ENCODE measurements around the gene ZFP36L2. TPM values are rescaled to one million over a fixed set of nuclear protein-coding genes. Genes with fewer than 3 reads are reported as not detected.

ZFP36L2 gene
- total and polyA plus RNA-seq, 10 of the 15 experiments (the other 5 are each of a cell fraction or from before 2014, with no cell fraction given), result 4.3 to 64.9 (median 19.5) TPM

GRCh38 chr2:43215673-43216255, 10.6 kb downstream of the ZFP36L2 start:
- Histone ChIP-seq H3K9me3 (replicated peaks; ENCODE audit: control insufficient read depth, insufficient read depth, low read length) (no peaks in the 10 kb centered on the region), H3K27me3 (replicated peaks in 1 of 2; ENCODE audit: control insufficient read depth in 2 of 2, insufficient read depth in 2 of 2, low read length in 1 of 2) (no peaks in the 10 kb centered on the region), H3K4me1 (ENCODE audit: control insufficient read depth, insufficient read depth, low read length) (peaks cover 21% of the 10 kb centered on the region), H3K4me2 (ENCODE audit: control insufficient read depth, insufficient read depth) (no peak overlapping the region), H4K20me1 (ENCODE audit: control insufficient read depth, insufficient read depth) (no peaks in the 10 kb centered on the region), H3K4me3 (no peak overlapping the region), H3K27ac (ENCODE audit: control insufficient read depth, insufficient read depth) (no peak overlapping the region), H3K36me3 (ENCODE audit: control insufficient read depth in 2 of 2, insufficient read depth in 2 of 2, low read length in 1 of 2) (no peaks in the 10 kb centered on the region), H3K79me2 (ENCODE audit: control insufficient read depth, insufficient read depth, low read length) (peaks cover 5% of the 10 kb centered on the region; the same call in 1 of the 2 replicates), H2AFZ (ENCODE audit: control insufficient read depth, low read depth, low read length) (no peak overlapping the region), H3K9ac (ENCODE audit: control insufficient read depth, insufficient read depth, low read length) (no peak overlapping the region)
- WGBS (ENCODE audit: insufficient coverage, insufficient replicate concordance, low lambda C conversion rate, missing lambda C conversion rate), result 63% methylated on average over 6 of the region's 6 CpGs
- ChIA-PET RAD21 (ENCODE audit: unreplicated experiment) (interaction anchor here (0.6 to 1.7 kb wide), 5 partner anchors 13 to 269 kb away, joined by 3 to 9 read pairs (median 5); no protein-coding TSS in a partner anchor), POLR2A (interaction anchor here (1.0 to 1.6 kb wide), 3 partner anchors 10 to 11 kb away, joined by 3 to 4 read pairs (median 3); partner anchors contain the start of gene ZFP36L2), CTCF (interaction anchor here (0.6 to 1.5 kb wide), 9 partner anchors 11 to 269 kb away, joined by 3 to 7 read pairs (median 3); partner anchors contain the start of gene ZFP36L2), SMC1A (ENCODE audit: uncharacterized antibody, unreplicated experiment) (interaction anchor here (1.1 to 11.4 kb wide), 6 partner anchors 9 to 269 kb away, joined by 3 to 147 read pairs (median 3); no protein-coding TSS in a partner anchor)
- no TSS peak for BruUV-seq (replicated peaks)
- in situ Hi-C loops (cut with MboI) (no loop called here), intact Hi-C loops (cut with micrococcal nuclease; ENCODE audit: unreplicated experiment) (no loop called here)
- FAIRE-seq (no peak), DNase-seq (ENCODE audit: low read depth, low spot score) (no peak), ATAC-seq (no peak)
- TF ChIP-seq ZBTB4 (CRISPR knock-in tag; IDR thresholded peaks at IDR 0.05) (no peak), SMC3 (IDR thresholded peaks at IDR 0.05; ENCODE audit: borderline replicate concordance, low read length) (no peak), CBFB (IDR thresholded peaks at IDR 0.05; ENCODE audit: low read depth) (no peak), ZNF217 (IDR thresholded peaks at IDR 0.05) (no peak), CREM (IDR thresholded peaks at IDR 0.05; ENCODE audit: low read depth) (no peak), SMAD1 (IDR thresholded peaks at IDR 0.05; ENCODE audit: low read depth, partially characterized antibody) (no peak), CEBPB (IDR thresholded peaks at IDR 0.05; ENCODE audit: borderline replicate concordance in 1 of 2, low read depth in 2 of 2, low read length in 2 of 2) (no peak), RAD21 (IDR thresholded peaks at IDR 0.05; ENCODE audit: insufficient read depth, low read depth, low read length) (no peak), ZNF207 (IDR thresholded peaks at IDR 0.05; ENCODE audit: borderline replicate concordance) (no peak), NR2C1 (IDR thresholded peaks at IDR 0.05) (no peak), USF1 (IDR thresholded peaks at IDR 0.05; ENCODE audit: borderline replicate concordance, extremely low read length, insufficient read depth, low read depth, low read length) (no peak), NFYA (IDR thresholded peaks at IDR 0.05; ENCODE audit: borderline replicate concordance, low read depth, low read length) (no peak), POLR2AphosphoS5 (IDR thresholded peaks at IDR 0.05; ENCODE audit: low read length) (no peak), SIX5 (IDR thresholded peaks at IDR 0.05; ENCODE audit: low read depth, low read length, severe bottlenecking) (no peak), ATF2 (IDR thresholded peaks at IDR 0.05; ENCODE audit: low read length) (no peak), CTCF (IDR thresholded peaks at IDR 0.05 in 2 of 3, conservative IDR thresholded peaks at IDR 0.05 in 1 of 3; ENCODE audit: control insufficient read depth in 2 of 3, extremely low read depth in 1 of 3, insufficient read depth in 1 of 3, low read depth in 3 of 3, low read length in 3 of 3) (no peak)
